ENCODE results near the gene PIAS1.

DNA sequence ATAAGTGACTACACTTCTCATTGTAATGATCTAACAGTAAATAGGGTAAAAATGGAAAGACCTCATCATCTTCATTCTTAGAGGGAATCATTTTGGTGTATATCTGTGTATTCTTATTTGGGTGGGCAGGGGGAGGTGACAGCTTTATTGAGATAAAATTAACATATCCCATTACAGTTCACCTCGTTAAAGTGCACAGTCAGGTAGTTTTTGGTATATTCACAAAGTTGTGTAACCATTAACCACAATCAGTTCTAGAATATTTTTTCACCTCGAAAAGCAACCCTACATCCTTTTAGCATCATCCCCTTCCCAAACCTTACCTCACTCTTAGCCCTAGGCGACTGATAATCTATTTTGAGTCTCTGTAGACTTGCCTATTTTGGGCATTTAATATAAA is 8.1 kb downstream of the PIAS1 start:
- no peak for TF ChIP-seq POLR2A (IDR thresholded peaks at IDR 0.05)
- TF ChIP-seq, protein P1, sequence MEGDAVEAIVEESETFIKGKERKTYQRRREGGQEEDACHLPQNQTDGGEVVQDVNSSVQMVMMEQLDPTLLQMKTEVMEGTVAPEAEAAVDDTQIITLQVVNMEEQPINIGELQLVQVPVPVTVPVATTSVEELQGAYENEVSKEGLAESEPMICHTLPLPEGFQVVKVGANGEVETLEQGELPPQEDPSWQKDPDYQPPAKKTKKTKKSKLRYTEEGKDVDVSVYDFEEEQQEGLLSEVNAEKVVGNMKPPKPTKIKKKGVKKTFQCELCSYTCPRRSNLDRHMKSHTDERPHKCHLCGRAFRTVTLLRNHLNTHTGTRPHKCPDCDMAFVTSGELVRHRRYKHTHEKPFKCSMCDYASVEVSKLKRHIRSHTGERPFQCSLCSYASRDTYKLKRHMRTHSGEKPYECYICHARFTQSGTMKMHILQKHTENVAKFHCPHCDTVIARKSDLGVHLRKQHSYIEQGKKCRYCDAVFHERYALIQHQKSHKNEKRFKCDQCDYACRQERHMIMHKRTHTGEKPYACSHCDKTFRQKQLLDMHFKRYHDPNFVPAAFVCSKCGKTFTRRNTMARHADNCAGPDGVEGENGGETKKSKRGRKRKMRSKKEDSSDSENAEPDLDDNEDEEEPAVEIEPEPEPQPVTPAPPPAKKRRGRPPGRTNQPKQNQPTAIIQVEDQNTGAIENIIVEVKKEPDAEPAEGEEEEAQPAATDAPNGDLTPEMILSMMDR (IDR thresholded peaks at IDR 0.05), result no peak

Measured in body of pancreas (tissue), 4 donors.